ENCODE results near the gene CUL7. TPM values are rescaled to one million over a fixed set of nuclear protein-coding genes. Genes with fewer than 3 reads are reported as not detected.
A peak's percentile ranks its signal among the peaks of the same experiment; 100 is the strongest.

The CUL7 gene
- total RNA-seq, 4 donors from 2014 or later, result 10.9 to 16.6 (median 13.5) TPM

DNA sequence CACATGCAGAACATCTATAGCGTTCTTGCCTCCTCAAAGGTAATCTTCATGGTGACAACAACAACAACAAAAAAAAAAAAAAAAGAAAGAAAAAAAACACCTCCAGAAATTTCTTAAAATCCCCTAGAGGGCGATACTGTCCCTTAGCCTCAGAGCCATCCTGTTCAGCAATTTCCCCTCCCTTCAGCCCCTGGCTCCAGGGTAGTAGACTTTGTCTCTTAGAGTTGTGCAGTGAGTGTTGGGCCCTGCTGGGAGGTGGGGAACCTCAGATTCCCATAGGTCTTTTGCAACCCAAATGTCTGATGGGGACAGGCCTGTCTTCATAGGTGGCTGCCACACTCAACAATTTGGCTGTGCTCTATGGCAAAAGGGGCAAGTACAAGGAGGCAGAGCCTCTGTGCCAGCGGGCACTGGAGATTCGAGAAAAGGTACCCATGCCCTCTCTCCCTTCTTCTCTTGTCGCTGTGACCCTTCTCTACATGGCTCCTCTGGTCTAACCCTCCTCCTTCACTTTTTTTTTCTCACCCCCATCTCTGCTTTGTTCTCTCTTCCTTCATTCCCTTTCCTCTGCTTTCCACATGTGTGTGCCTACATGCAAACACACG lies 16.5 kb upstream of the CUL7 start:
- TF ChIP-seq, protein P1, sequence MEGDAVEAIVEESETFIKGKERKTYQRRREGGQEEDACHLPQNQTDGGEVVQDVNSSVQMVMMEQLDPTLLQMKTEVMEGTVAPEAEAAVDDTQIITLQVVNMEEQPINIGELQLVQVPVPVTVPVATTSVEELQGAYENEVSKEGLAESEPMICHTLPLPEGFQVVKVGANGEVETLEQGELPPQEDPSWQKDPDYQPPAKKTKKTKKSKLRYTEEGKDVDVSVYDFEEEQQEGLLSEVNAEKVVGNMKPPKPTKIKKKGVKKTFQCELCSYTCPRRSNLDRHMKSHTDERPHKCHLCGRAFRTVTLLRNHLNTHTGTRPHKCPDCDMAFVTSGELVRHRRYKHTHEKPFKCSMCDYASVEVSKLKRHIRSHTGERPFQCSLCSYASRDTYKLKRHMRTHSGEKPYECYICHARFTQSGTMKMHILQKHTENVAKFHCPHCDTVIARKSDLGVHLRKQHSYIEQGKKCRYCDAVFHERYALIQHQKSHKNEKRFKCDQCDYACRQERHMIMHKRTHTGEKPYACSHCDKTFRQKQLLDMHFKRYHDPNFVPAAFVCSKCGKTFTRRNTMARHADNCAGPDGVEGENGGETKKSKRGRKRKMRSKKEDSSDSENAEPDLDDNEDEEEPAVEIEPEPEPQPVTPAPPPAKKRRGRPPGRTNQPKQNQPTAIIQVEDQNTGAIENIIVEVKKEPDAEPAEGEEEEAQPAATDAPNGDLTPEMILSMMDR (IDR thresholded peaks at IDR 0.05), result peak in 2 of 4 experiments; percentile 4 to 46
- TF ChIP-seq EP300 (IDR thresholded peaks at IDR 0.05), result no peak
- H3K27me3 ChIP-seq, result peaks cover under 1% of the 10 kb centered on the region
- ATAC-seq, result no peak
- no peak overlapping the region for H3K27ac ChIP-seq
- peaks cover 0 to 81% of the 10 kb centered on the region in 2 donors for H3K36me3 ChIP-seq
- 58 to 65% methylated on average over 4 to 6 of the region's 6 CpGs for WGBS, 2 donors (ENCODE audit: low coverage in 1 of 2)
- no peak overlapping the region for H3K4me3 ChIP-seq
- peaks cover 0 to 1% (median 0%) of the 10 kb centered on the region in 3 donors for H3K4me1 ChIP-seq
- no peaks in the 10 kb centered on the region for H3K9me3 ChIP-seq

DNA sequence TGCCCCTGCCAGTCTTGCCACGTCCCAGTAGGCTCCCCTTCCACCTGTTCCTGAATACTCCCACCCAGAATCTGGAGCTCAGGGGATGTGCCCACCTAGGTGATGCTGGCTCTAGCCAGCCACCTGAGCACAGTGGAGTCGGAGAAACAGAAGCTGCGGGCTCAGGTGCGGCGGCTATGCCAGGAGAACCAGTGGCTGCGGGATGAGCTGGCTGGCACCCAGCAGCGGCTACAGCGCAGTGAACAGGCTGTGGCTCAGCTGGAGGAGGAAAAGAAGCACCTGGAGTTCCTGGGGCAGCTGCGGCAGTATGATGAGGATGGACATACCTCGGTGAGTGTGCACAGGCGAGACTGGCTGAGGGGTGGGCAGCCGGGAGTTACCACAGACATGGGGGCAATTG lies 9.2 kb upstream of the CUL7 start:
- no peaks in the 10 kb centered on the region for H3K9me3 ChIP-seq
- peaks cover 0 to 57% of the 10 kb centered on the region in 2 donors for H3K36me3 ChIP-seq
- TF ChIP-seq EP300 (IDR thresholded peaks at IDR 0.05) (no peak), POLR2A (IDR thresholded peaks at IDR 0.05) (no peak), POLR2AphosphoS5 (IDR thresholded peaks at IDR 0.05) (no peak)
- TF ChIP-seq, protein P1 (IDR thresholded peaks at IDR 0.05), result no peak
- 96% methylated on average over 4 of the region's 12 CpGs; no CpG with 5 or more reads in 1 of the 2 donors for WGBS, 2 donors (ENCODE audit: low coverage in 1 of 2)
- peaks cover 0 to 30% (median 14%) of the 10 kb centered on the region in 3 donors for H3K4me1 ChIP-seq
- no peak overlapping the region for H3K4me3 ChIP-seq
- no peak for ATAC-seq
- H3K27ac ChIP-seq, result no peak overlapping the region
- H3K27me3 ChIP-seq, result no peaks in the 10 kb centered on the region

DNA sequence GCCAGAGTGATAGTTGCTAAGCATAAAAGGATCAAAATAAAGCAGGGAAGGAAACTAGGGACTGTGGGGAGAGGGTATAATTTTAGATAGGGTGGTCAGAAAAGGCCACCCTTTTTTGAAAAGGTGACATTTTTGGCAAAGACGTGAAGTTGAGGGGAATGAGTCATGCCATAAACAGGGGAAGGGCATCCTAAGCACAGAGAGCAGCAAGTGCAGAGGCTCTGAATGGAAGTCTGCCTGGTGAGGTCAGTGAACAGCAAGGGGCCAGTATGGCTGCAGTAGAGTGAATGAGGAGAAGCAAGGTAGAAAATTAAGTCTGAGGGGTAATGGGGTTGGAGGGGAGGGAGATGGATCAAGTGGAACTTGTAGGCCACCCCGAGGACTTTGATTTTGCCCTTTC lies 8.2 kb upstream of the CUL7 start:
- peaks cover 0 to 35% (median 14%) of the 10 kb centered on the region in 3 donors for H3K4me1 ChIP-seq
- 56 to 79% methylated on average over 2 of the region's 2 CpGs for WGBS, 2 donors (ENCODE audit: low coverage in 1 of 2)
- H3K36me3 ChIP-seq, result peaks cover 0 to 61% of the 10 kb centered on the region in 2 donors
- no peak overlapping the region for H3K4me3 ChIP-seq
- no peak overlapping the region for H3K27ac ChIP-seq
- no peaks in the 10 kb centered on the region for H3K9me3 ChIP-seq
- TF ChIP-seq, protein P1 (IDR thresholded peaks at IDR 0.05), result no peak
- no peak for TF ChIP-seq POLR2AphosphoS5 (IDR thresholded peaks at IDR 0.05)
- TF ChIP-seq POLR2A (IDR thresholded peaks at IDR 0.05), result no peak
- no peak for TF ChIP-seq EP300 (IDR thresholded peaks at IDR 0.05)
- no peaks in the 10 kb centered on the region for H3K27me3 ChIP-seq
- ATAC-seq, result no peak

DNA sequence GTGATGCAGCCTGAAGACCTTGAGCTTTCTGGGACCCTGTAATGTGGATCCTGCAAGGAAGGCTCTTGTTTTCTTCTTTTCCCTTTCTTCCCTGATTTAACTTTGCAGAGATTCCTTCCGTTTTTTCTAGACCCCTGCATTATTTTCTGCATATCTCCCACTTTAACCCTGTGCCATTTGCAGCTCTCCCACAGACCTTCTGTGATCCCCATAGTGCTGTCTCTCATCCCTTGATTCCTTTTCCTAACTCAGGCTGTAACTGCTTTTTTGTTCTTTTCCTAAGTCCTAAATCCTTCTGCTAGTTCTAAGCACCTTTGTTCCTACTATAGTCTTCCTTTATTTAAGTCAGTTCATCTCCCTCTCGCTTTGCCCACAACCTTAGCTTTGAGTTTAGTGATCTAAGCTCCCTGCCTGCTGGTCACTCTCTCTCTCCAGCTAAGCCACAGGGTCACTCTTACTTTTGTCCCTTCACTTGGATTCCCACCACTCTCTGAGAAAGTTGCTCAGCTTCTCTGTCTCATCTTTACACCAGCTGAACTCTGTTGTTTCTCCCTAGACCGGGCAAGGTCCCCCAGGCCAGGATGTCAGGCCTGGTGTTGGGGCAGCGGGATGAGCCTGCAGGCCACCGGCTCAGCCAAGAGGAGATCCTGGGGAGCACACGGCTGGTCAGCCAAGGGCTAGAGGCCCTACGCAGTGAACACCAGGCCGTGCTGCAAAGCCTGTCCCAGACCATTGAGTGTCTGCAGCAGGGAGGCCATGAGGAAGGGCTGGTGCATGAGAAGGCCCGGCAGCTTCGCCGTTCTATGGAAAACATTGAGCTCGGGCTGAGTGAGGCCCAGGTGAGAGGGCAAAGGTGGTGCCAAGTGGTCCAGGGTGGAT lies 7.3 kb upstream of the CUL7 start:
- ATAC-seq, result no peak
- Histone ChIP-seq H3K36me3 (peaks cover 0 to 61% of the 10 kb centered on the region in 2 donors), H3K27ac (peak overlapping the region in 1 of 4 donors; percentile 90)

More for the DNA sequence above, 7.3 kb upstream of the CUL7 start:
- TF ChIP-seq POLR2A (IDR thresholded peaks at IDR 0.05), result no peak
- TF ChIP-seq POLR2AphosphoS5 (IDR thresholded peaks at IDR 0.05), result no peak
- no peak for TF ChIP-seq EP300 (IDR thresholded peaks at IDR 0.05)
- TF ChIP-seq, protein P1 (IDR thresholded peaks at IDR 0.05), result no peak
- peaks cover 0 to 35% (median 14%) of the 10 kb centered on the region in 3 donors for H3K4me1 ChIP-seq
- peak overlapping the region in 1 of 2 donors; percentile 85 for H3K4me3 ChIP-seq
- no peaks in the 10 kb centered on the region for H3K9me3 ChIP-seq
- WGBS, 2 donors (ENCODE audit: low coverage in 1 of 2), result 71 to 86% methylated on average over 2 to 9 of the region's 12 CpGs
- no peaks in the 10 kb centered on the region for H3K27me3 ChIP-seq
